Amniotic stem cell (primary cell): Measurements from ENCODE around the gene SNTG2.
"Not testable (repeated sequence)": the region's sequence is repeated elsewhere in the genome, so short reads cannot be mapped to it uniquely, and the experiment has no call there.

Experiments
- DNase-seq: peaks from one replicate; lab custom pipeline; 2025; lab: John Stamatoyannopoulos, UW

The SNTG2 gene

DNA sequence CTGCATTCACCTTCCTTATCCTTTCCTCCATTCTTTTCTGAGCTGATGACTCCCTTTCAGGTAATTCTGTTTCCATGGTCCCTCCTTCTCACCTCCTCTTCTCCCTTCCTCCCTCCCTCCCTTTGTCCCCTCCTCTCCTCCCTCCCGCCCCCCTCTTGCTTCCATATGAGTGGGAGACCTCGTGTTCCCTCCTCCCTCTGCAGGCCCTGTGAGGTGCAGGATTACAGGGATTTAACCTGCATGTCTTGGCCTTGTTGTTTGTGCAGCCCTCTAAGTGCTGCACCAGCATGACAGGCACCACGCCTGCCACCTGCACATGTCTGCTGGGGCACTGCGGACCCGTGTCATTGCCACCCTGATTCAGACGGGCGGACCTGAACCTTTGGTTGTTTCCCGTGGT is 103.1 kb downstream of the SNTG2 start:
- no peak for DNase-seq

DNA sequence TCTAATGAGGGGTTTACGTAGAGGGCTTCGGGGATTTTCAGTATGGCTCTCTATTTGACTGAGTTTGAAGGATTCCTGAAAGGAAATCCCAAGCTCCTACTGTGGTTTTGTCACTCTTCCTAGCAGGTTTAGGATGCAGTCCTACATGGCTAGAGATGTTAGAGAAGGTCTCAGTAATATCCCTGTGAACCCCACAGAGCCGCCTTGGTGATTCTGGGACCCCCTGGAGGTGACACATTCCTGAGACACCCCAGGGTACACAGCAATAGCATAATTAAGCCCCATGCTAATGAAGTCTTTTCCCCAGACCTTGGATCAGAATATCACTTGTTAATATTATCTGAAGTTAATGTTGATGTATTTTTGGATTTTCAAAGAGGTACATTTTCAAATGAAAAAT is 103.8 kb downstream of the SNTG2 start:
- DNase-seq: no peak

DNA sequence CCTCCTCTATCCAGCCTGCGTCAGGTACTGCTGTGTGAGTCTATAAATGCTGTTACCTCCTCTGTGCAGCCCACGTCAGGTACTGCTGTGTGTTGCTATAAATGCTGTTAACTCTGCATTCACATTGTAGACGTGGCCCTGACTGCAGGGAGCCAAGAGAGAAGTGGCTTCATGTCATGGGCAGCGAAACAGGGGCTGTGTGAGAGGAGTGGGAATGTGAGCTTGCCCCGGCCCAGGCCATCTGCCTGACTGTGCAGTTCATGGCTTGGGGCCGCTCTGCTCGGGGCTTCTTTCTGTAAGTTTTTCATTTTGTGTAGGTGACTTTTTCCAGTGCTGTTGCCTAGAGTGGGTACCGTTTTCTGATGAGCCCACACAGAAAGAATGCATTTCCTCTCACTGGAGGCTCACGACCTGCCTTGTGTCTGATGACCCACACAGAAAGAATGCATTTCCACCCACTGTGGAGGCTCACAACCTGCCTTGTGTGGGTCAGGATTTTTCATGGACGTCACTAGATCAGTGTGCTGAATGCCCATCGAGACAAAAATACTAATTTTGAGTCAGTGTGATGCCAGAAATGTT is 104.5 kb downstream of the SNTG2 start:
- peak; percentile 63 for DNase-seq

DNA sequence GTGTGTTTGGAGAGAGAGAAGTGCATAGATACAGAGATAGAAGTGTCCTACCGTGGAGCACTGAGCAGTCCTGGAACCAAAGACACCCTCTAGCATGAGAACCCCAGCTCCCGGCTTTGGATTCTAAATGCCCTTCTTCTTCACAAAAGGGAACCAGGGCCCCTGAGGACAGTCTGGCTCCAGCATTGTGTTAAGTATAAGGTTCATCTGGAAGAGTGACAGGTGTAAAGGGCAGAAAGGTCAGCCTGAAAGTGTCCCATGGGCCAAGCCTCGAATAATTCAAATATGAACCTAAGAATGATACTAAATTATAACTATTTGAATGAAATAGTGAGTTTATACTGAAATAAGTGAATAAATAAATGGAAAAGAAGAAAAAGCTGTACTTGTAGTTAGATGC is 109.7 kb downstream of the SNTG2 start:
- no peak for DNase-seq

DNA sequence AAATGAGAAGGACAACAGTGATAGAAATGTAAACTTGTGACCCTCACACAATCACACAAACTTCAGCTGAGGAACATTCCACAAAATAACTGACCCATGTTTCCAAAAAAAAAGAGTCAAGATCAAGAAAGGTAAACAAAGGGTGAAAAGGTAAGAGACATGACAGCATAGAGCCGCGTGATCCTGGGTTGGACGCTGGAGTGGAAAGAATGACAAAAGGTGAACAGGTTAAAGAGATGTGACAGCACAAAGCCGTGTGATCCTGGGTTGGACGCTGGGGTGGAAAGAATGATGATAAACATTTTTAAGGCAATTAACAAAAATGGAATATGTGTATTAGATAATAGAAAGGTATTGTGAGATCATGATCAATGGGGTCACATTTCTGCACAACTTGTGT is 110.3 kb downstream of the SNTG2 start:
- no peak for DNase-seq

DNA sequence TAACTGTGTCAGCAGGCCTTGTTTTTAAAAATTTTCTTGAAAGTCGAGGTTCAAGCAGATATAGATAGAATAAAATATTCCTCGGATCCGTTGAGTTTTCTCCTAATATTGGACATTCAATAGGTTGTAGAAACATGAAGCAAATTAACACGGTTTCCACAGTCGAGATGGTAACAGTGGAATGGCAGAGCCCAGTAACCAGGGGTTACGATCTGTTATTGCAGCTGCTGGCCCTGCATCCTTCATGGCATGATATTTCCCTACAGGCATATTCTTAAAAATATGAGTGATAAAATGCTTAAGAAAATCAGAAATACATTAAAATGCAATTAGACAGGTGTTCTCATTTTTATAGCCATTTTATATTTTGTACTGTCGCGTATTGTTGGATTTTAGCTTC is 117.6 kb downstream of the SNTG2 start:
- no peak for DNase-seq

DNA sequence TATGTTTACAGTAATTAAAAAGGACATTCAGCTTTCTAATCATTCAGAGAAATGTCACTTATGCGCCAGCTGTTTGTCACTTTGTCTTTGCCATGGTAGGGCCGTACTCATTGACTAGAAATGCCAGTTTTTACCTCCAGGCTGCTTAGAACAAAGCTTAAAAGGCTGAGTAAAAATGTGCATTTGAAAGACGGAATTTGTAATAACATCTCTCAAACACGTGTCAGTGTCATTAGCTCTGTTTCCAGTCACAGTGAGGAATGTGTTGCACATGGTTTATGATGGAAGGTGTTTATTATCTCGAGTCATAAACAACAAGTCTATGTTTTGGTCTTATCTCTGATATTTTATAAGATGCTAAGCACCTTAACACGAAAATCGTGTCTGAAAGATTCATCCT is 118.2 kb downstream of the SNTG2 start:
- DNase-seq: no peak

DNA sequence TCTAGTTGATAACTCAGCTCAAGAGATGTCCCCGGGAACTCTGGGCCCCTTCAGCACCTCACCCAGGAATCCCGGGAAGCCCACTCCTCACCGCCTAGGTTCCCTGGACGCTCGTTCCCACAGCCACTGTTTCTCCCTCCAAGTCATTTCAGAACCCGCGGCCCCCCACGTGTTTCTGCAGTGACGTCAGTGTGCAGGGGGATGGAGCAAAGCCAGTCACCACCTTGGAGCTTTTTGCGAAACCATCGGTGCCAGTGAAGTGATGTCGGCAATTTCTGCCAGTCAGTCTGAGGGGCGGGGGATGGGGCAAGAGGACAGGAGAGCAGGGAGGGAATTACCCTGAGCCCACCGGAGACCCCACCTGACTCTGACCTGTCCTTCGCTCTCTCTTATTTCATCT is 119.2 kb downstream of the SNTG2 start:
- no peak for DNase-seq

DNA sequence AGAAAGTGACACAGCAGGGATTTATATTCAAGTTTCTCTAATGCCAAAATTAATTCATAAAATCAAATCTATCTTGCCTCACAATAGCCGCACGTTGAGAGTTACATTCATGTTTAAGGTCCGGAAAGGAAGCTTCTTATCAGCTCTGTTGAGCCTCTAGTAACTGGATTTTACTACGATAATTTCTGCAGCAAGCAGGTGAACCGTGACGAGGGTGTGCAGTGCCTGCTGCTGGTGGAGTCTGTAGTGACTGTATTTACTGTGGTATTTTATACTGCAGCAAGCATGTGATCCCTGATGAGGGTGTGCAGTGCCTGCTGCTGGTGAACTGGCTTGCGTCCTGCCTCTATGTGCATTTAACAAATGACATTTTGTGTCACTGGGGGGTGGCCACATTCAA is 120.0 kb downstream of the SNTG2 start:
- no peak for DNase-seq

DNA sequence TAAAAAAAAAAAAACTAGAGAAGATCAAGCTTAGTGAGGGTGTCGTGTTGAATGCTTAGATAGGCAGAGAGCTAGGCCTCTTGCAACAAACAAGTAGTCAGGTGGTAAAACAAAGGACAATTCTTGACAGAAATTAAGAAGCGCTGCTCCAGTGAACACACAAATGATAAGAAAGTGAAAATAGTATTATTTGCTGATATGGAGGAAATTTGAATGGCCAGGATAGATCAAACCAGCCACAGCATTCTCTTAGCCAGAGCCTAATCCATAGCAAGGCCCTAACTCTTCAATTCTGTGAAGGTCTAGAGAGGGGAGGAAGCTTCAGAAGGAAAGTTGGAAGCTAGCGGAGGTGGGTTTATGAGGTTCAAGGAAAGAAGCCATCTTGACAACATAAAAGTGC is 121.0 kb downstream of the SNTG2 start:
- DNase-seq: no peak

DNA sequence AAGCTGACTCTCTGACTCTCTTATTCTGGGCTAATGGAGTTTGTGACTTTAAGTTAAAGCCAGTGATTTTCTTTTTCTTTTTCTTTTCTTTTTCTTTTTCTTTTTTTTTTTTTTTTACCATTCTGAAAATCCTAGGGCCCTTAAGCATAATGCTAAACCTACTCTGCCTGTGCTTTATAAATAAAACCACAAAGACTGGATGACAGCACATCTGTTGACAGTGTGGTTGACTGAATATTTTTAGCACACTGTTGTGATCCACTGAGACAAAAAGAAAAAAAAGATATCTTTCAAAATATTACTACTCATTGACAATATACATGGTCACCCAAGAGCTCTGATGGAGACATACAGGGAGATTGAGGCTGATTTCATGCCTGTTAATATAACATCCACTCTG is 121.6 kb downstream of the SNTG2 start:
- no peak for DNase-seq

DNA sequence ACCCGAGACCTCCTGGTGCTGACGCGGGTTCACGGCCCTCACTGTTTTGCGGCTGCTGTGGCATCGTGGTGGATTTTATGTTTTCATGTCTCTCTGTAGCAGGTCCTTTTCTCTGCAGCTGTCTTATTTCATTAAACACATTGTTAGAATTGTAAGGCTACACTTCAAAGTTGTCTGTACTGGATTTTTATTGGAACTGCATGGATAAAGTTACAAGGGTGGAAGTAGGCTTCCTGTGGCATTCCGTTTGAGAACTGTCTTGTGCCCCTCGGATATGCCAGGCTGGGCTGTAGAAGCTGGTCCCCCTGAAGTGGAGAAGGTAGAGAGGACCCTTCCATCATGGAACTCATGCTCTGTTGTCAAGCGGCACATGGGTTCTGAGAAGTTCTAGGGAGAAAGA is 127.3 kb downstream of the SNTG2 start:
- no peak for DNase-seq

DNA sequence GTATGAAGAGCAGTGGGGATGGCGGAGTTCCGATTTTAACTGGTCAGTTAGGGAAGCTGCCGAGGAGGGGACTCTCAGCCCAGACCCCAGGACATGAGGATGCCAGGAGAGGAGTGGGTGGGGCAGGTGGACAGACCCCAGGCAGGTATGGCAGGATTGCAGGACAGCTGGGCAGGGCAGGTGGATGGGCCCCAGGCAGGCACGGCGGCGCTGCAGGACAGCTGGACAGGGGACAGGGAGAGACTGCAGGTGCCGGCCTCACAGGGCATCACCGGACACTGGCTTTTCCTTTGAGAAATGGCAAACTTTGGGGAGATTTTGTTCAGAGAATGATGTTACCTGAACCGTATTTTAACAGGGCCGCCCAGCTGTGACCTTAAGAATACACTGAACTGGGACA is 127.7 kb downstream of the SNTG2 start:
- DNase-seq: no peak

DNA sequence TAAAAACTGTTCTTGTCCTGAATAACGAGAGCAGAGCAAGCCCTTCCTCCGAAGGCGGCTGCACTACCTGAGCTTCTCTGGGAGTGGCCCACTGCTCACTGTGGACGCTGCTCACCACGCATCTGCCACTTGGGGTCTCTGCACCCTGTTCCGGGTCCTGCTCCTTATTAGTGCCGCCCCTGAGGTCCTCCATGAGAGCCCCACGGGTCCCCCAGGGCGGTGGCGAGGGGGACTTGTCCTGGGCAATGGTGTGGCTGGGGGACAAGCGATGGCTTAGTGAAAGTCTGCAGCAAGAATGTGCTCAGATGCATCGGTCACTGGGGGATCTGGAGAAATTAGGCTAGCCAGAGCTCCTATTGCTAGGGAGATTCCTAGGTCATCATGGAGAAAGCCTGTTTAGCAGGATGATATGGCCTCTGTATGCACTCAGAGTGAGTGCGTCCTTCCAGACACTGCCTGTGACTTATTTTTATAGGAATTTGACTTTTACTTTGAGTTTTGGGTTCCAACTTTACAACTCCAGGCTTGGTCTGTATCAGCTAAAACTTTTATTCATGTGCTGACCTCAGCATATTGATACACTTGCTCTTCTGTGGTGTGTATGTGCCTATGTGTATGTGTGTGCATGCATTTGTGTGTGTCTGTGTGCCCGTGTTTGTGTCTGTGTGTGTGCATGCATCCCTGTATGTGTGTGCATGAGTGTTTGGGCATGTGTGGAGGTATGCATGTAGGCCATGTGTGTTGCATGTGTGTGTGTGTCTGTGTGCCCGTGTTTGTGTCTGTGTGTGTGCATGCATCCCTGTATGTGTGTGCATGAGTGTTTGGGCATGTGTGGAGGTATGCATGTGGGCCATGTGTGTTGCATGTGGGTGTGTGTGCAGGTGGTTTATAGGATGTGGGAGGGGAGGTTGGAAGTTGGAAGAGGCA is 129.5 kb downstream of the SNTG2 start:
- DNase-seq: no peak

DNA sequence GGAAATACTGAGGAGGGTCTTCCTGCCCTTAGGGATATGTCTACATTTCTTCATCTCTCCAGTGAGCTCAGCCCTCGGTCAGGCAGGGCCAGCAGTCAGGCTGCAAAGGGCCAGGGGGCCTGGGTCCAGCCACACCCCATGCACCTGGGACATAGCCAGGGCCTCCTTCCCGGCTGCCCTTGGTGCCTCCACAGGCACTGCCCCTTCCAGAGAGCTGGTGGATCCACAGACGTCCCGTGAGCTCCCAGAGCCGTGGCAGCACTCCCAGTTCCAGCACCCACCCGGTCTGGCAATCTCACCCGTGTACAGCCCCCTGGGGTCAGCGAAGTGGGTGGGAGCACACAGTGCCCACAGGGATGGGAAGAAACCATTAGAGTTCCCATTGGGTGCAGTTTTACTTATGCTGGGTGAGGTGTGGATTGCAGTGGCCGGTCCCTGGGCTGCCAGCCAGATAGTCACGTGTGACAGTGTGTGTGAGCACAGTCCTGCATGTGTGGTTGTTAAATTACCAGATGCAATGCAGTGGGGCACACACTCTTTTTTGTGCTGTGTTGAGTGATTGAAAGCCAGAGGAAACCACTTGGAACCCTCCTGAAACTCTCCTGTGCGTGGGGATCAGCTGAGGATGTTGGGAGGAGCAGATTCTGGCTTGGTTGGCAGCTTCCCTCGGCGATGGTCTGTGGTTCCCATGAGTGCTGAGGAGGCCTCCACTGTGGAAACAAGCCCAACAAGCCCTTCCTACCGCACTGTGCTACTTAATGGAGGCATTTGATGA is 131.0 kb downstream of the SNTG2 start:
- DNase-seq: no peak

DNA sequence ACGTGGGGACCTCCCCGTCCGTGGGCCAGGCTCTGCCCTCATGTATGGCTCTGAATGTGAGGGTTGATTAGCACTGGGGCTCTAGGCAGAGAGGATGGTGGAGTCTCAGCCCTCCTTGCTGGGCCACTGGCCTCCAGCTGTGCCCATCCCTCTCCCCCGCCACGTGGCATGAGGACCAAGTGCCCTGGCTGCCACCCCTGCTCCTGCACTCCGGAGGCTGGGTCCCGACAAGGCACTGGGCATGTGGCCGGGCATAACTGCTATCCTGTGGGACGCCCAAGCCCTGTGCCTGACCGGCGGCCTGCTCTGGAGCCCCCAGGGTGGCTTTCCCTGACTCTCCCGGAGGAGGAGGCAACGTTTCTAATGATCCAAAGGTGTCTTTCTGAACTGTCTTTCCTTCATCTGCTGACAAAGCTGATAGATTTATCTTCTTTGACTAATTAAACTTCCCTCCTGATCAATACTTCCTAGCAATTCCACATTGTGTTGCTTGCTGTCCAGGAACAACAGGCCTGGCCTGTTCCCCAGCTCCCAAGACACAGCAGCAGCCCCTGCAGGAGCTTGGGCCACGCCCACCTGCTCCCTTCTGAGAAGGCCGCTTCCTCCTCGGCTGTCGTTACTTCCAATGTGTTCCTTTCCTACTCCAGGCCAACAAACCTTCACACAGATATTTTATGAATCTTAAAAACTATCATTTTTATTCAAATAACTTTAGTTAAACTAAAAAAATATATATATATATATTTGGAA is 132.0 kb downstream of the SNTG2 start:
- DNase-seq: no peak

DNA sequence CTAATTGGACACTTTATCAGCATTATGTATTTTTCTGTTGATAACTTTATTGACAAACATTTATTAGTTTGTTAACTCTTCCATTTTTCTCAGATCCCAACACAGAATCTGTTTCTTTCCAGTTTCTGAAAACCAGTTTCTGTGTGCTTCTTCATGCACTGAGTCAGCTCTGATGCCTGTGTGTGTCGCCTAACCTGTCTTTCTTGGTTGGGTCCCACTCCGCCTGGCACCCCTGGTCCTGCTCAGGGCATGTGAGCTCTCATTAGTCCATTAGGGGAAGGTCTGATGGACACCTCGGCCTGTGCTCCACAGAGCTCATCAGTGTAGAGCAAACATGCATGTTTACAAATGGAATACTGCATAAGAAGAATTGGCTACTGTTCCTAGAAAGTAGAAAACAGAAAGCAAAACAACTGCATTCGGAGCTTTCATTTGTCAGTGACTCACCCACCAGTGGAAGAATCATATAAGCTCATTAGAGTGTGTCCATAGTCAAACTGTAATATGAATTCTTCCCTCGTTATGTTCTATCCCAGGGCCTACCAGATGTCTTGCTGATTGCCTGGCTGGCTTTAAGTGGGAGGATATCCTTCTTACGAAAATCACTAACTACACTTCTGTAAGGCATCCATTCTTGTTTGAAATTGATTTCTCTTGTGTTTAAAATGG is 137.7 kb downstream of the SNTG2 start:
- DNase-seq: no peak

DNA sequence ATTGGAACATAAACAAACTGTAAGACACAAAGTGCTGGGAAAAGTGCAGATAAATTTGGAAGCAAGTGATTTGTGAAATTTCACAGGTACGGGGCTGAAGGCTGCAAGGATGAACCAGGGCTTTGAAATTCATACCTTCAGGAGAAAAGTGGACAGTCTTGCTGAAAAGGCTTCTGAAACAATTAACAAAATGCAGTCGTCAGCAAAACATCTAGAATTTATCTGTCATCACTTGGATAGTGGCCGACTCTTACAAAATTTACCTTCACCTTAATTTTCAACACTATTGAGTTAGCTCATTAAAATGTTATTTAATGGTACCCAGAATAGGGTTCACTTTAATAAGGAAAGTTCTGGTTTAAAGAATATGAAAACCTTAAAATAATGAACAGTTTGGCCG is 138.3 kb downstream of the SNTG2 start:
- DNase-seq: no peak

DNA sequence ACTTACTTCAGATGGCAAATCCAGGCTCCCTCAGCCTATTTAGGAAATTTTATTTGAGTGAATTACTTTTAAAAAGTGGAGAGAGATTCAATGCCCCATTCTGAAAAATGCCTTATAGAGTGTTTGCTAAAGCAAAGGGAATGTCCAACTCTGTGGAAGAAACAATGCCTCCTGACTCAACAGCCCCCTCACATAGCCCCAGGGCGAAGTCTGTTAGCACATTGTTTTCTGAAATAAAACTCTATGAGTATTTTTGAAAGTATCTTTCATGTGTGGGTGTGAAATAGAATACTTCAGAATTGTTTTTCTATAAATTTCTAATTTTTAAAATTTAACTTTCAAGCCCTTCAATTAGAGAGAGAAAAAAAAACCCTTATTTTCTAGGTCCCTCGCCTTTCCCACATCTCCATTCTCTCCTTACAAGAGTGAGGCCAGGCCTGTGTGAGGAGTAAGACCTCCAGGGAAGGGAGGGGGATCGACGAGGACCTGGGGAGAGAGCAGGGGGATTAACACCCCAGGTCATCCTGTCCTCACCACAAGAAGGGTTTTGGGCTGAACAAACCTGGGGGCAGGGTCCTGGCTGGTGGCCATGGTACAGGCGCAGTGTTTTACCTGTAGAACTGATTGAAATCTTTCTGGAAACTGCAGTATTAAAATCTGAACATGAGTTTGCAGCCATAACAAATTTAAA is 141.4 kb downstream of the SNTG2 start:
- DNase-seq: peak; percentile 38

DNA sequence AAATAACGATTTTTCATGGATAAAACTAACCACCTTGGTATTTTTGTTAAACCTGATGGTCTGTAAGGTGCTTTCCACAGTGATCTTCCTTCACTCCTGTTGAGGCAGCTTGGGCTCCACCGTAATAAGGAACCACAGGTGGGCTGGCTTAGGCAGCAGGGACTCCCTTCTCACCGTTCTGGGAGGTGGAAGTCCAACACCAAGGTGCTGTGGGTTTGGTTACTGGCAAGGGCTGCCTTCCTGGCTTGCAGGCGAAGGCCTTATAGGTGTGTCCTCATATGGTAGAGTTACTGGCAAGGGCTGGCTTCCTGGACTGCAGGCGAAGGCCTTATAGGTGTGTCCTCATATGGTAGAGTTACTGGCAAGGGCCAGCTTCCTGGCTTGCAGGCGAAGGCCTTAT is 143.0 kb downstream of the SNTG2 start:
- DNase-seq: not testable (repeated sequence)

DNA sequence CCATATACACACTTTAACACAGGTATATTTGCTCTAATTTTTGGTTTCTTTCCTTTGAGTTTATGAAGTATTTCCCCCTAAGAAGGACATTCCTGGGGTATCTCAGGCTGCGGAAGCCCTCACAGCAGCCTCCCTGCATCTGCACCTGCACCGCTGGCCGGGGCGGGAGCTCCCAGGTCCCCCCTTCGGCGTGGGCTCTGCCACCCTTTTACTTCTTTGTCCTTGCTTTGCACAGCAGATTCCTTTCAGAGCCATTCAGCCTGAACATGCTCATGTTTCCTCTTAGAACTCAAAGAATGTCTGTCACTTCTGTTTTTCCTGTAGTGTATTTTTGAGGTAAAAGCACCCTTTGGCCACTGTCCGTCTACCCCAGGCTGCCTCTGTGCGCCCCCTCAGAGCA is 146.5 kb downstream of the SNTG2 start:
- no peak for DNase-seq
